Choroid plexus epithelial cell (primary cell): Measurements from ENCODE around the gene CLK3.

Experiments used
- DNase-seq: peaks from one replicate; pipeline ENCODE4 v3.0.0-alpha.2; 2010; ENCODE audit warnings: low read depth
- H3K4me3 ChIP-seq: 2 replicates; pipeline ENCODE4 v1.5.1; 2011; ENCODE audit warnings: low read depth, mild to moderate bottlenecking, control low read depth, low read length, moderate library complexity
- TF ChIP-seq, protein P1 (sequence below): conservative IDR thresholded peaks from 2 replicates; pipeline ENCODE4 v1.5.1; 2011; ENCODE audit warnings: low read depth, mild to moderate bottlenecking, control low read depth, inconsistent platforms, low read length, moderate library complexity

CLK3 gene

DNA sequence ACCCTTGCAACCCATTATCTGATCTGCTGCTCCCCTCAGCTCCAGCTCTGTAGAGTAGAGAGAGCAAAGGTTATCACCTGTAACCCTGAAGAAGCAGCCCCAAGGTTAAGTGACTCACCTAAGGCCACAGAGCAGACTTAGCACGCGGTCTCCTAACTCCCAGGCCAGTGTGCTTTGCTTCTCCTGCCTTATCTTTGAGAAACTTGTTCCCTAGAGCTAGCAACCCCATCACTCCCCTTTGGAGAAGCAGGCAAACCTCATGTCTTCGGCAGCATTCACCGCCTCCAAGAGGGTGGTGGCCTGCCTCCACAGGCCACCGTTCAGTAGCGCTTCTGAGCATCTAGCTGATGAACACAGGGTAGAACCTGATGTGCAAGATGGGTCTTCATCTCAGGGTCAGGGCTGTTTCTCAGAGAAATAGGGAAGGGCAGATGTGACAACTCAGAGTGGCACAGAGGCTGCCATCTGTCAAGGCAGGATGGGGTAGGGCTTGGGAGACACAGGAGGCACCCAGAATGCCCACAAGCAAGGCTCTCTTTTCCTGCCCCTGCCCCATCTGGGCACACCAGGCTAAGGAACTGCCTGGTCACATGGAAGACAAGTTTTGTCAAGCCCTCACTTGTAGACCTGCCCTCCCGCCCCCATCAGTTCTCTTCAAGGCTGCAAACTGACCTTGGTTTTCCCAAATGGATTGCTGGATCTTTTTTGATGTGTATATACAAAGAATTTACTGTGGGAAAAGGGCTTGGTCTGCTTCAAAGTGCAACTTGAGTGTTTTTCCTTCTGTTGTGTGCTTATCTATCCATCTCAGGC is 34.9 kb upstream of the CLK3 start:
- TF ChIP-seq, protein P1, sequence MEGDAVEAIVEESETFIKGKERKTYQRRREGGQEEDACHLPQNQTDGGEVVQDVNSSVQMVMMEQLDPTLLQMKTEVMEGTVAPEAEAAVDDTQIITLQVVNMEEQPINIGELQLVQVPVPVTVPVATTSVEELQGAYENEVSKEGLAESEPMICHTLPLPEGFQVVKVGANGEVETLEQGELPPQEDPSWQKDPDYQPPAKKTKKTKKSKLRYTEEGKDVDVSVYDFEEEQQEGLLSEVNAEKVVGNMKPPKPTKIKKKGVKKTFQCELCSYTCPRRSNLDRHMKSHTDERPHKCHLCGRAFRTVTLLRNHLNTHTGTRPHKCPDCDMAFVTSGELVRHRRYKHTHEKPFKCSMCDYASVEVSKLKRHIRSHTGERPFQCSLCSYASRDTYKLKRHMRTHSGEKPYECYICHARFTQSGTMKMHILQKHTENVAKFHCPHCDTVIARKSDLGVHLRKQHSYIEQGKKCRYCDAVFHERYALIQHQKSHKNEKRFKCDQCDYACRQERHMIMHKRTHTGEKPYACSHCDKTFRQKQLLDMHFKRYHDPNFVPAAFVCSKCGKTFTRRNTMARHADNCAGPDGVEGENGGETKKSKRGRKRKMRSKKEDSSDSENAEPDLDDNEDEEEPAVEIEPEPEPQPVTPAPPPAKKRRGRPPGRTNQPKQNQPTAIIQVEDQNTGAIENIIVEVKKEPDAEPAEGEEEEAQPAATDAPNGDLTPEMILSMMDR, result no peak
- no peak for DNase-seq
- no peak overlapping the region for H3K4me3 ChIP-seq

DNA sequence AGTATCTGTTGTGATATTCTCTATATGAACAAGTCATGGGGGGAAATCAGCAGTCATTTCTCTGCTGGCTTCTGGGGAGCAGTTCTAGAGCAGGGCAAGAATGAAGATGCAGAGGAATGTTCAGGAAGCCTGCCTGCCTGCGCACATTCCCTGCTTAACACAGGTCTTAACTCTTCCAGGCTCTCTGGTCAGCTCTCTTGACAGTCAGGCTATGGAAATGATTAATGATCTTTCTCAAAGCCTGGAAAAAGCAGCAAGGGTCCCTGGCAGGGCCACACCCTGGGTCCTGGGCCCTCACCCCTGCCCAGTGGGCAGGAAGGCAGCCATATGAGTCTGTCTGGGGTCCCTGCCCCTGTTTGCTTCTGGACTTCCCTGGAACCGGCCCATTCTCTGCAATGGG is 31.4 kb upstream of the CLK3 start:
- TF ChIP-seq, protein P1, result no peak
- no peak for DNase-seq

DNA sequence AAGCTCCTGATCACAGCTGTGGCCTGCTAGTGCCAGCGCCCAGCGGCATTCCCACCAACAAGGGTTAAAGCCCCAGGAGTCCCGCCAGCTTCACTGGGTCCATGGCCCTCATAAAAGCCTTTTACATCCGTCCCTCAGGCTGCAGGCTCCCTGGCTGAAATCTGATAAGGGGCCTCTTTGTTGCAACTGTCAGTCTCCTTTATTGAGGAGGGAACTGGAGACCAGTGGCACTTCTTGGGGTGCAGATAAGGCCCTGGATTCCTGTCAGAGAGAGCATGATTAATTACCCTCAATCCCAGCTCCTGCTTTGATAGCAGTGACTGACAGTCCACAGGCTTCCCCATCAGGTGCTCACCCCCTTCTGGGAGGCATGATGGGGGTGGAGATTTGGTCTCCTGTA is 30.9 kb upstream of the CLK3 start:
- no peak for DNase-seq
- H3K4me3 ChIP-seq, result no peak overlapping the region
- TF ChIP-seq, protein P1, result no peak

More for the DNA sequence above, 31.4 kb upstream of the CLK3 start:
- H3K4me3 ChIP-seq, result no peak overlapping the region

DNA sequence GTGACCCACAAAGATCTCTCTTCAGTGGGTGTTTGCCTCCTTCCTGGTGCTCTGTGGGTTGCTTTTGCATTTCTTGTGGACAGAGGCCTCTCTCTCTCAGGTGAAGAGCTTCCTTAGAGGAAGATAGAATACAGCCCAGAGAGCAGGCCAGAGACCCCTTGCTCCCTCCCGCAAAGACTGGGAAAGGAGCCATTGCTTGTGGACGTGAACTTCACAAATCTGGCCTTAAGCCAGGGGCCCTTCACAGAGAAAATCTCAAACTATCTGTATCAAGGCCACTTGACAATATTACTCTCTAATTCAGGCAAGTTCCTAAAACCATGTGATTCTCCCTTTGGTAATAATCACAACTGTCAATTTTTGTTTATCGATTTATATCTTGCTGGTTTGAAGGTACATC is 30.4 kb upstream of the CLK3 start:
- DNase-seq, result peak; percentile 47
- no peak overlapping the region for H3K4me3 ChIP-seq
- TF ChIP-seq, protein P1, result no peak

DNA sequence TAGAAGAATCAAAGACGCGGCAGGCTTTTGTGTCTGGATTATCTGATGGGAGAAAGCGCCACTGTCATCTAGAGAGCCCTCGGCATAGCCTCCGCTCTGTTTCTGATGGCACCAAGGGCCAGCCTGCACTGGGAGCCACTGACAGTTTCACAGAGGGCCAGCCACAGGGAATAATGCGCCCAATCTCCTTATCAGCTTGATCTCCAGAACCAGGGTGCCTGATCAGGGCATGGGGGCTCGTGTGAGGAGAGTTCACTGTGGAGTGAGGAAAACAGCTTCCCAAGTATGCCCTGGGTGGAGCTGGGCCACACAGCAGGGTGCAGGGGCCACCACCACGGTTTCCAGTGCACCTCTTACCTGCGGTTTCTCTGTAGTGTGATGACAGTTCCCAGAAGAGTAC is 29.8 kb upstream of the CLK3 start:
- DNase-seq, result no peak
- TF ChIP-seq, protein P1, result no peak
- no peak overlapping the region for H3K4me3 ChIP-seq

DNA sequence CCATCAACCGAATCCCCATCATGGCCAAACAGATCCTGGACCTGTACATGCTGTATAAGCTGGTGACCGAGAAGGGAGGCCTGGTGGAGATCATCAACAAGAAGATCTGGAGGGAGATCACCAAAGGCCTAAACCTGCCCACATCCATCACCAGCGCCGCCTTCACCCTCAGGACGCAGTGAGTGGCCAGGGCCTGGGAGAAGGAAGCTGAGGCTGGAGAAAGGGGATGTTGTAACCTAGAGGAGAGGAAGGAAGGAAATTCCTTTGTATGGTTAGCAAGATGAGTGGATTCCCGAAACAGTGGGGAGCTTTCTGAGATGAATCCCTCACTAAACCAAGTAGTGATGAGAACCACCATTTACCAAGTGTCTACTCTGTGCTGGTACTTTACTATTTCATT is 25.8 kb upstream of the CLK3 start:
- no peak overlapping the region for H3K4me3 ChIP-seq
- TF ChIP-seq, protein P1, result no peak
- DNase-seq, result peak; percentile 62

DNA sequence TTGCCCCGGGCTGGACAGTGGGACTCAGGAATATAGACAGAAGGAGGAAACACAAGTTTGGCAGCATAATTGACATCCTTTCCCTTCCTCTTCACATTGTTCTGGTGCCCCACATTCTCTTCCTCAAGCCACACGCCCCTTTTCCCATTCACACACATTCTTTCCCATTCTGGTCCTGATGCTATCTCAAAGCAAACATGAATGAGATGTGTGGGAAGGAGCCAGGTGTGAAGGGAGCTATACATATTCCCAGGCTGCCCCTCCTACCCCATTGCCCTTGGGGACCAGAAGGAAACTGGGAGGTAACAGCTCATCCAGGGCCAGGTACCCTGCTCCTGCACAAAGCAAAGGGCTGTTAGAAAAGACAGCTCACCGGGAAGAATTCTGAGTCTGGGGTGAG is 23.4 kb upstream of the CLK3 start:
- DNase-seq, result no peak
- TF ChIP-seq, protein P1, result no peak
- no peak overlapping the region for H3K4me3 ChIP-seq
